GM21786 (cell line): Measurements from ENCODE around the gene RPIA.
"Not testable (repeated sequence)": the region's sequence is repeated elsewhere in the genome, so short reads cannot be mapped to it uniquely, and the experiment has no call there.

Experiments used
- ATAC-seq: cut with Tn5 transposase; IDR thresholded peaks from one replicate; pipeline ENCODE4 v1.9.1; 2021; ENCODE audit not compliant: unreplicated experiment

RPIA gene

GRCh38 chr2:88765889-88766481, 74.5 kb downstream of the RPIA start:
- ATAC-seq: not testable (repeated sequence)

GRCh38 chr2:88770016-88770415, 78.5 kb downstream of the RPIA start:
- no peak for ATAC-seq

DNA sequence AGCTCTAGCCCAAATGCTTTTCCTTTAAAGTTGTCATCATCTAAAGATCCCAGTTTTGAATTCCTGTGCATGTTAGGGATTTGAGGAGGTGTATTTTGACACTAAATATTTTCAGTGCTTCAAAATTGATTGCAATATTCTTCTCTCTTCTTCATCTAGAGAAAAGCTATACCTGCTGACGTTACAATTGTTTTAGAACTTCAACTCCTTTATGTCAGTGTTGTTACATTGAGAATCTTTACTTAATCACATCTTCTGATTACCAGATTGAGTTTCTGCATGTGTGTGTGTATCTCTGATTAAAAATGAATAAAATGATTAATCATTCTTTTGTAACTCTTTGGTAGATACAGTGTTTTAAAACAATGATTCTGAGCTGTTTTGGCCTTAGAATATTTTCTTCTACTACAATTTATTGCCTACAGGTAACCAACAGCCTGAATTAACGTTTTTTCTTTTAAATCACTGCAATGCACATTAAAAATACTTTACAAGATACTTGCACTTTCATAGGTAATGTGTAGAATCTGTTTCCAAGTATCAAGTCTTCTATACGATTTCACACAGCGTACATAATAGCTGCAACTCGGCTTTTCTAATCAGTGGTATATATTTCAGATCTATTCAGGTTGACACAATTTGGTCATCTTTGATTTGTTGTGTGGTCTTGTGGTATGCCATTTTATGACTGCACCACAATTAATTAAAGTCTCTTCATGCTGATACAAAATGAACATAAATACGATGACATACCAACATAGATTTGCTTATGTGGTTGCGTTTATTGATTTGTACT, 82.0 kb downstream of the RPIA start:
- ATAC-seq: not testable (repeated sequence)

DNA sequence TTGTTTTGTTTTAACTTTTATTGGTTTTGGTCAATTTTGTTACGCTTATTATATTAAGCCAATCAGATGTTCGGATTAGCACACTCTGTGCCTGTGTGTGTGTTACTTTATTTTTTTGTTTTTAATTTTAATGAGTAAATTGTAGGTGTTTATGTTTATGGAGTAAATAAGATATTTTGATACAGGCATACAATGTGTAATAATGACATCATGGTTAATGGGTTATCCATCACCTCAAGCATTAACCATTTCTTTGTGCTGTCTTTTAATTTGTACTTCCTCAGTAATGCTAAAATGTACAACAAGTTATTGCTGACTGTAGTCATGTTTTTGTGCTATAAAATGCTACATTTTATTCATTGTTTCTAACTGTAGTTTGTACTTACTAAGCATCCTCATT, 97.7 kb downstream of the RPIA start:
- ATAC-seq: not testable (repeated sequence)

- not testable (repeated sequence) for ATAC-seq
These were observed 104.5 kb downstream of the RPIA start for GRCh38 chr2:88795932-88796331.

- ATAC-seq: not testable (repeated sequence)
These were observed 105.0 kb downstream of the RPIA start for GRCh38 chr2:88796523-88796922.

DNA sequence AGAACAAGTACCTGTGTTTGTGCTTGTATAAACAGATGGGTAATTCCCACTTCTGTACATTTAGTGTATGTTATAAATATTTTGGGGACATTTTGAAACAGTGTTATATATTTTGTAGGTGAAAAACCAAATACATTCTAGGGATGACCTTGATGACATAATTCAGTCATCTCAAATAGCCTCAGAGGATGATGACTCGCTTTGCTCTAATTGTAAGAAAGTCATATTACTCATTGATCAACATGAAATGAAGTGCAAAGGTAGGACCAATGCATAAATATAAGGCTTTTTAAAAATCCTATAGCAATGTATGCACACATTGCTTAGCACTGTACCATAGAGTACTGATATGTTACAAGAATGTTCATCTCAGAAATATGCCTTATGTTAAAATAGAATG, 105.7 kb downstream of the RPIA start:
- not testable (repeated sequence) for ATAC-seq
